ENCODE results near the gene SCGB1C1.

The SCGB1C1 gene

GRCh38 chr11:221998-222789 is 29.3 kb downstream of the SCGB1C1 start:
- no peak for TF ChIP-seq CTCF (IDR thresholded peaks at IDR 0.05; ENCODE audit: insufficient read depth, low read depth, low read length, missing control alignments)
- H3K4me3 ChIP-seq (ENCODE audit: low read length), result no peak overlapping the region
- no peak for DNase-seq (ENCODE audit: low read depth)

- TF ChIP-seq CTCF (IDR thresholded peaks at IDR 0.05; ENCODE audit: insufficient read depth, low read depth, low read length, missing control alignments), result no peak
- no peak overlapping the region for H3K4me3 ChIP-seq (ENCODE audit: low read length)
- DNase-seq (ENCODE audit: low read depth), result peak; percentile 13
These were observed 30.3 kb downstream of the SCGB1C1 start for GRCh38 chr11:223026-223789.

GRCh38 chr11:223884-224283 is 31.0 kb downstream of the SCGB1C1 start:
- no peak for DNase-seq (ENCODE audit: low read depth)
- no peak overlapping the region for H3K4me3 ChIP-seq (ENCODE audit: low read length)
- no peak for TF ChIP-seq CTCF (IDR thresholded peaks at IDR 0.05; ENCODE audit: insufficient read depth, low read depth, low read length, missing control alignments)

GRCh38 chr11:224424-224823 is 31.5 kb downstream of the SCGB1C1 start:
- no peak overlapping the region for H3K4me3 ChIP-seq (ENCODE audit: low read length)
- TF ChIP-seq CTCF (IDR thresholded peaks at IDR 0.05; ENCODE audit: insufficient read depth, low read depth, low read length, missing control alignments), result no peak
- DNase-seq (ENCODE audit: low read depth), result no peak

GRCh38 chr11:225734-226453 is 33.0 kb downstream of the SCGB1C1 start:
- H3K4me3 ChIP-seq (ENCODE audit: low read length), result no peak overlapping the region
- no peak for TF ChIP-seq CTCF (IDR thresholded peaks at IDR 0.05; ENCODE audit: insufficient read depth, low read depth, low read length, missing control alignments)
- DNase-seq (ENCODE audit: low read depth), result peak; percentile 78

- DNase-seq (ENCODE audit: low read depth), result no peak
- no peak for TF ChIP-seq CTCF (IDR thresholded peaks at IDR 0.05; ENCODE audit: insufficient read depth, low read depth, low read length, missing control alignments)
These were observed 35.0 kb downstream of the SCGB1C1 start for GRCh38 chr11:227824-228379.

More at GRCh38 chr11:227824-228379, 35.0 kb downstream of the SCGB1C1 start:
- H3K4me3 ChIP-seq (ENCODE audit: low read length), result no peak overlapping the region

All from epithelial cell of esophagus (primary cell).